Skin of body (tissue), 2 donors: ENCODE data around the gene CRIM1. TPM values are rescaled to one million over a fixed set of nuclear protein-coding genes. Genes with fewer than 3 reads are reported as not detected.
"Not testable (repeated sequence)": the region's sequence is repeated elsewhere in the genome, so short reads cannot be mapped to it uniquely, and the experiment has no call there.

Source experiments
- DNase-seq: peaks from one replicate; lab custom pipeline; 2025; lab: John Stamatoyannopoulos, UW
- total RNA-seq: library from RNA; depleted of rRNA; stranded (reverse); fragments of >200 nt; gene quantifications from one replicate; pipeline ENCODE4 v1.2.3, GENCODE V29; 2014

Gene CRIM1
- total RNA-seq, 1 donor from 2014 or later, result 78.7 TPM

DNA sequence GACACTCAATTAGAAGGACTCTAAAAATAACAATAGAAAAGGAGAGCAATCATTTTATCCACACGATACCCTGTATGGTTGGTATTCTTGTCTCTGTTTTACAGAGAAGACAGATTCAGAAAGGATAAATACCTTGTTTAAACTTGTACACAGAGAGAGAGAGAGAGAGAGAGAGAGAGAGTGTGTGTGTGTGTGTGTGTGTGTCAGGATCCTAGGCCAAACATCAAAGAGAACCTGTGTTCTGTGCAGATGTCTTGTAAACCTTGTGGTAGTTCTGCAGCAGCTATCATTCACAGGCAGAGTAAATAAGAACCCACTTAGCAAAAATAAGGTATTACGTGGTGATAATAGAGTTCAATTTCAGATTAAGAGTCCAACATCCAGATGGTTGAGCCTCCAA, 4.3 kb upstream of the CRIM1 start:
- DNase-seq, result no peak

- no peak for DNase-seq
These were observed 3.7 kb upstream of the CRIM1 start for GRCh38 chr2:36351736-36352349.

DNA sequence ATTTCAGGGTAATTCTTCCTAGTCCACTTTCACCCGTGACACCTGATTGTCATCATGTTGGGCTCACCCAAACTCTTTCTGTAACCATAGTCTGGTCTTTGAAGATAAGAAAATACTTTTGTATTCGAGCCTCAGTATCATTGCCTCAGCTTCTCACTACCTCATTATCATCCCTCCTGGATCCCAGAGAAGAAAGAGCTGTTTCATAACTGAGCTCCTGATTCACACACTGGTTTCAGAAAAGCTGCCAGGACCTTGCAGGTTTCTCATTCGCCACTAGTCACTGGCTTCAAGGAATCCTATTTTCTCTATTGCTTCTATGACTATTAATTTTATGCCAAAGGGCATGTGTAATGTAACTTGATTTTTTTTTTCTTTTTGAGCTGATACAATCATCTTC, 2.9 kb upstream of the CRIM1 start:
- DNase-seq, result no peak

GRCh38 chr2:36354811-36355150, 797 bp upstream of the CRIM1 start:
- no peak for DNase-seq

DNA sequence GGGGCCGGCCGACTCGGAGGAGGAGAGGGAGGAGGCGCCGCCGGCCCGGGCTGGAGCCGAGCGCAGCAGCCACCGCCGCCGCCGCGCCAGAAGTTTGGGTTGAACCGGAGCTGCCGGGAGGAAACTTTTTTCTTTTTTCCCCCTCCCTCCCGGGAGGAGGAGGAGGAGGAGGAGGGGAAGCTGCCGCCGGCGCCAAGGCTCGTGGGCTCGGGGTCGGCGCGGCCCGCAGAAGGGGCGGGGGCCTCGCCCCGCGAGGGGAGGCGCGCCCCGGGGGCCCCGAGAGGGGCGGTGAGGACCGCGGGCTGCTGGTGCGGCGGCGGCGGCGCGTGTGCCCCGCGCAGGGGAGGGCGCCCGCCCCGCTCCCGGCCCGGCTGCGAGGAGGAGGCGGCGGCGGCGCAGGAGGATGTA, 316 bp downstream of the CRIM1 start:
- DNase-seq, result no peak

DNA sequence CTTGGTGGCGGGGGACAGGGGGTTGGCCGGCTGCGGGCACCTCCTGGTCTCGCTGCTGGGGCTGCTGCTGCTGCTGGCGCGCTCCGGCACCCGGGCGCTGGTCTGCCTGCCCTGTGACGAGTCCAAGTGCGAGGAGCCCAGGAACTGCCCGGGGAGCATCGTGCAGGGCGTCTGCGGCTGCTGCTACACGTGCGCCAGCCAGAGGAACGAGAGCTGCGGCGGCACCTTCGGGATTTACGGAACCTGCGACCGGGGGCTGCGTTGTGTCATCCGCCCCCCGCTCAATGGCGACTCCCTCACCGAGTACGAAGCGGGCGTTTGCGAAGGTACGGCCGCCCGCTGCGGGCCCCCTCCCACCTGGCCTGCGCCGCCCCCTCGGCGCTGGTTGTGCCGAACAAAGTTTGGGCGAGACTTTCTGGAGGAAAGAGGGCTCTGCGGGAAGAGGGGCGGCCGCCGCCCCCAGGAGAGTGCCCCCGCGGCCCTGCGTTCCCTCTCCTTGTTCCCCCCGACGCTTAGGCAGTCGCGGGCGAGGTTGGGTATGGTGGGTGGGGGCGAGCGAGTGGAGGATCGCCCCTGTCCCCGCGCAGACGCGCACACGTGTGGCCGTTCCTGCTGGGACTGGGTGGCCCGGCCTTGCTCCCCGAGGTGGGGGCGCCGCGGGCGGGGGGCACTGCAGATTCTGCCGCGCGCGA, 866 bp downstream of the CRIM1 start:
- DNase-seq, result no peak

DNA sequence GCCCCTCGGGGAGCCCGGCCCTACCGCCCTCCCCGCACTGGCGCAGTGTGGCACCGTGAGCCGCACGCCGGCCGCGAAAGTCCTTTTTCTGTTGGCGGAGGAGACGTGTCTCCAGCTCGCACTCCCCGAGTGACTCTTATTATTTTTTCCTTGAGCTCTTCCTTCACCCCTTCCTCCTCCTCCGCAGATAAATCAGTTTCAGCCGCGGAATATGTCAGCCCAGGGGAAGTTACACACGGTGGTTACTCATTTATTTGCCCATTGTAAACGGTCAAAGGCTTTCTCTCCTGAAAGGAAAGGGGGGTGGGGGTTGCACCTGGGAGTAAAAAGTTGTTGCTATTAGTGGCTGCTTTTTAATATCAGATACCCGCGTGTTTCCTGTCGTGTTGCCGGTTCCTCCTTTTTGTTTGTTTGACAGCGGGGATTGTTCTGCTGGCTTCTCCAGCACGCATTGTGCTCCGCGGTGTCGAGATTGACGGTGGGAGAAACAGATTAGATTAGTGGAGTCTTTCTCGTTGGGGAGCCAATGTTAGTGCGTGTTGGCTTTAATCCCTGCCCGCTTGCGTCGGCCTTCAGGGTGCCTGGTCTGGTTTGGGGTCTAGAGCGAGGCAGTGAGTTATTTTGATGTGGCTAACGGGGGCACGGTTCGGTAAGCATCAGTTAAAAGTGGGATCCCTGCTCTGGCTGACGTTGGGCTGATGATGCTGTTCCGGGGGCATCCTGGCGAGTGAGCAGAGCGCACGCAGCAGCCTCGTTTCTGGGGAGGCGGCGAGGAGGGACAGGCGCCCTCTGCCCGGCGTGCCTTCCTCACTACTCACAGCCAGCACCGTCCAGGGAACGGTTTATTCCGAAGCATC, 1.6 kb downstream of the CRIM1 start:
- DNase-seq, result peak; percentile 68

GRCh38 chr2:36357847-36358659, 2.5 kb downstream of the CRIM1 start:
- DNase-seq, result peak; percentile 92

GRCh38 chr2:36359067-36359466, 3.5 kb downstream of the CRIM1 start:
- DNase-seq, result peak; percentile 79

GRCh38 chr2:36360063-36360462, 4.5 kb downstream of the CRIM1 start:
- no peak for DNase-seq

GRCh38 chr2:36360834-36361233, 5.3 kb downstream of the CRIM1 start:
- DNase-seq, result no peak

GRCh38 chr2:36361396-36361795, 5.8 kb downstream of the CRIM1 start:
- no peak for DNase-seq

DNA sequence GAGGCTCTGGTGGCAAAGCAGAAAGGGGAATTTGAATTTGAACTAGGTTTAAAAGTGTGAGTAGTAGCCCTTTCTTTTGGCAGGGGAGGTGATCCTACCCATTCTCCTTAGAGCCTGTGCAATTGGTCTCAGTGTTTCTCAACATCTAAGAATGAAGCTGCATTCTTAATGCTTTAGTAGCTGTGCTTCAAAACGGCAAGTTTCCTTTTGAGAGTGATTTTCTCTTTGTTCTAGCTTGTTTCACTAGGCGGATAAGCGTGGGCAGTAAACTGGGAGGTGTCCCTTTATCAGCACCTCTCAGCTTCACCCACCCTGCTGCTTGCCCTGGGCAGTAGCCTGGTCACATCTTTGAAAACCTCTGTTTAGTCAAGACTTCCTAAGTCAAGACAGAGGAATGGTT, 6.7 kb downstream of the CRIM1 start:
- no peak for DNase-seq

GRCh38 chr2:36363085-36363484, 7.5 kb downstream of the CRIM1 start:
- DNase-seq, result not testable (repeated sequence)

- DNase-seq, result no peak
These were observed 11.0 kb downstream of the CRIM1 start for GRCh38 chr2:36366491-36367120.

GRCh38 chr2:36367486-36367885, 11.9 kb downstream of the CRIM1 start:
- DNase-seq, result no peak

DNA sequence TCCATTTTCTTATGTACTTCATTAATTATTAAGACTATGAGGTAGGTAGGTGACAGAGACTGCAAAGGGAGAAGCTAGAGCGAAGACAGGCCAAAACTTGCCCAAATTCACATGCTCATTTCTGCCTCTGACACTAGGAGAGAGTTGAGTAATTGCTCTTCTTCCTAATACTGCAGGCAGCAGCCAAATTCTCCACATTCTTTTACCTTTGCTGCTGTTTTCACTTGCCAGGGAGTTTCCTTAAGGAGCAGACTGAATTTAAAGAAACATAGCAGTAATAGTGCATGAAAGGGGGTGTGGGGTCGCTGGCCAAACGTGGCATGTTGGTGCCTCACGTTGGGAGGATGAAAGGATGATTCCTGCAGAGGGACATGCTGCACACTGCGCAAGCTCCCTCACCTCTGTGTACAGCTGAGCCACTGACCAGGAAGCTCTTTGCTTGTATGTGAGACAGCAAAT, 12.3 kb downstream of the CRIM1 start:
- no peak for DNase-seq

- DNase-seq, result no peak
These were observed 12.9 kb downstream of the CRIM1 start for GRCh38 chr2:36368438-36368837.

DNA sequence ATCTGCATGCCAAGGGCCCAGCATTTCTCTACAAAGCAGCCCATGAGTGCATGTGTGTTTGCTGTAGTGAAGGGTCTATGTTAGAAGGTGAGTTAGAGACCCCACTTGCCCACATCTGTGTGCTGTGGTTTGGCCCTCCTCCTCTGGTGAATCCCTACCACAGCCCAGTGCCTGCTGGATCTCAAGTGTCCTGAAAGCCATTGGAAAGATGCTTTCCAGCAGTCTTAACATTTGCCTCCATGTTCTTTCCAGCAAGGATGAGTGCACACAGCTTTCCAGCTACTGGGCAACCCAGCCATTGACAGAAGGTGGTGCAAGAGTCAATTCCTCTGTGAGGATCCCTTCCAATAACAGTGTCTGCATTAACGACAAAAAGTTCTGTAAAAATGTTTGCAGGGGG, 13.6 kb downstream of the CRIM1 start:
- no peak for DNase-seq

DNA sequence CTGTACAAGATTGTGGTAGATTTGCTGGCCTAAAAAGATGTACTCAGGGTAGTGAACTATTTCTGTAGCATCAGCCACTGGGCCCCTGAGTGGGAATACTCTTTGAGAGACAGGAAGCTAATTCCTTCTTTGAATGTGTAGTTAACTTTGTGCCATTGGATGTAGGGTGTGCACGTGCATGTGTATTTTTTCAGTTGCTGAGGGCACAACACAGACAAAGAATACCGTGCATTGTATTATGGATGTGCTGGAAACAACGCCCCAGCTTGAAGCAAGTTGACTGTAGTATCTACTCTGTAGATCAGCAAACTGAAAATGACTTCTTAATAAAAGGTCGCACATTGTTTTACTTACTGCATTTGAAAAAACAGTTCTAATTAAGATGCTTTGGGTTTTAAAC, 14.1 kb downstream of the CRIM1 start:
- DNase-seq, result no peak

DNA sequence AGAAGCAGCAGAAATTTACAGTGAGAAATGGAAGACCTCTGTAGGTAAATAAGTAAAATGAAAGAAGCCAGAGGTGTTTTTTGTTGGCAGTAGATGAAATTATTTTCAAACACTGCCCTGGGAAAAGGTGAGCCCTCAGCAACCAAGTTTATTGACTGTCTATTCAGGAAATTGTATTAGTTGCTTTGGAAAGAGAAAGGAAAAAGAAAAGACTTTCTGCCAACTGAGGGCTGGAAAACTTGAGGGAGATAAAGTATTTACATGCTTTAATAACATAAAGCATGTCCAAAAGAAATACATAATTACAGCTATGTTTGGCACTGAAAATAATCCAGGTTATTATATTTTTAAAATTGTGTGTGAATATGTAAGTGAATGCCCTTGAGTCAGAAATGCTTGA, 14.7 kb downstream of the CRIM1 start:
- DNase-seq, result no peak
